PC-9 (cell line): ENCODE data around the gene COL24A1.

Experiments
- CTCF ChIP-seq: fragments of 200-600 bp; sonication (generic); conservative IDR thresholded peaks from 2 replicates; pipeline ENCODE4 v1.6.1; 2017; ENCODE audit warnings: mixed run types, antibody characterized with exemption, mild to moderate bottlenecking, moderate library complexity
- EZH2 ChIP-seq: fragments of 200-600 bp; sonication (generic); IDR thresholded peaks from 2 replicates; pipeline ENCODE4 v1.8.0; 2017; ENCODE audit warnings: antibody characterized with exemption, low read depth

GRCh38 chr1:85940656-85941306 lies 215.8 kb downstream of the COL24A1 start:
- TF ChIP-seq CTCF (no peak), EZH2 (no peak)
